Epithelial cell of proximal tubule (primary cell): ENCODE data around the gene SLC15A3. TPM values are rescaled to one million over a fixed set of nuclear protein-coding genes. Genes with fewer than 3 reads are reported as not detected.

Source experiments
- DNase-seq: peaks from one replicate; pipeline ENCODE4 v3.0.0-alpha.2; 2011; ENCODE audit warnings: low read depth
- H3K4me3 ChIP-seq: 2 replicates; pipeline ENCODE4 v1.5.1; 2011; ENCODE audit warnings: low read depth, mild to moderate bottlenecking, low read length
- total RNA-seq: library from RNA; depleted of rRNA; stranded (reverse); fragments of >200 nt; gene quantifications from 2 replicates; pipeline ENCODE4 v1.2.3, GENCODE V29; 2015
- TF ChIP-seq, protein P1 (sequence below): conservative IDR thresholded peaks from 2 replicates; pipeline ENCODE4 v1.5.1; 2012; ENCODE audit warnings: low read depth, mild to moderate bottlenecking, low read length

The SLC15A3 gene
- total RNA-seq, 1 donor from 2014 or later, result 0.86 TPM

GRCh38 chr11:60992842-60993409 is 41.0 kb upstream of the SLC15A3 start:
- TF ChIP-seq, protein P1, sequence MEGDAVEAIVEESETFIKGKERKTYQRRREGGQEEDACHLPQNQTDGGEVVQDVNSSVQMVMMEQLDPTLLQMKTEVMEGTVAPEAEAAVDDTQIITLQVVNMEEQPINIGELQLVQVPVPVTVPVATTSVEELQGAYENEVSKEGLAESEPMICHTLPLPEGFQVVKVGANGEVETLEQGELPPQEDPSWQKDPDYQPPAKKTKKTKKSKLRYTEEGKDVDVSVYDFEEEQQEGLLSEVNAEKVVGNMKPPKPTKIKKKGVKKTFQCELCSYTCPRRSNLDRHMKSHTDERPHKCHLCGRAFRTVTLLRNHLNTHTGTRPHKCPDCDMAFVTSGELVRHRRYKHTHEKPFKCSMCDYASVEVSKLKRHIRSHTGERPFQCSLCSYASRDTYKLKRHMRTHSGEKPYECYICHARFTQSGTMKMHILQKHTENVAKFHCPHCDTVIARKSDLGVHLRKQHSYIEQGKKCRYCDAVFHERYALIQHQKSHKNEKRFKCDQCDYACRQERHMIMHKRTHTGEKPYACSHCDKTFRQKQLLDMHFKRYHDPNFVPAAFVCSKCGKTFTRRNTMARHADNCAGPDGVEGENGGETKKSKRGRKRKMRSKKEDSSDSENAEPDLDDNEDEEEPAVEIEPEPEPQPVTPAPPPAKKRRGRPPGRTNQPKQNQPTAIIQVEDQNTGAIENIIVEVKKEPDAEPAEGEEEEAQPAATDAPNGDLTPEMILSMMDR, result no peak
- DNase-seq, result no peak
- H3K4me3 ChIP-seq, result no peak overlapping the region

- TF ChIP-seq, protein P1, result no peak
- no peak for DNase-seq
- no peak overlapping the region for H3K4me3 ChIP-seq
Measured at GRCh38 chr11:60991457-60991856, 39.5 kb upstream of the SLC15A3 start.

DNA sequence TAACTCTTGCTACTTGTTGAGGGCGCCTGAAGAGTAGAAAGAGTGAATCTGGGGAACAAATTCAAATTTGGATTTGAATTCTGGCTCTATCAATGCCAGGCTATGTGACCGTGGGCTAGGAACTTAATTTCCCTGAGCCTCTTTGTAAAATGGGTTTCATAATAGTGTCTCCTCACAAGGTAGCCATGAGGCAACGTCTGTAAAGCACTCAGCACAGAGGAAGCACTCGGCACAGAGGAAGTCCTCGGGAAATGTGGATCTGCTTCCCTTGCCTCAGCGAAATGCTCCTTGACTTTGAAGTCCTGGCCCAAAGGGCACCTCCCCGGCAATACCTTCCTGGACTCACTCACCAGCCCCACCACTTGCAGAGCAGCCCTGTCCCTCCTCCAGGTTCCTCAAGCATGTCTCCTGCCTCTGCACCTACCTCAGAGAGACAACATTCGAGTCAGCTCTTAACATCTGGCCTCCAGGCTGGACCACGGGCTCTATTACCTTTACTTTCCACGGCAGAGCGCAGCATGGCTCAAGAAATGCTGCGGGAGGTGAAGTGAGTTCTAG is 37.2 kb upstream of the SLC15A3 start:
- TF ChIP-seq, protein P1, result no peak
- DNase-seq, result no peak
- H3K4me3 ChIP-seq, result no peak overlapping the region

DNA sequence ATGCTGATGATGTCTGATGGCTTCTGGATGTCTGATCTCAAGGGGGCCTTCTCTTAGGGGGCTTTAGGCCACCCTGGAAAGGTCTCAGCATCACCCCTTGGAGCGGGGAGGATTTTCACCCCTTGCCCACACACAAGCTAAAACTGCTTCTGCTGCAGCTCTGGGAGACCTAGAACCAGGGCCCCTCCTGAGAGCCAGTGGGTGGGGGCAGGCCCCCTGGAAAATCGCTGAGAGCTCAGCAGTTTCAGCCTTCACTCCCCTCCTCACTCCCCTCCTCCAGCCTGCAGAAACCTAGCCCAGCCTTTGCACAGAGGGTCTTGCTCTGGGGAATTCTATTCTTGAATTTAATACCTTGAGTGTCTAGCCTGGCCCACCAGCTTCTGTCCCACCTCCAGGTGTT is 36.7 kb upstream of the SLC15A3 start:
- TF ChIP-seq, protein P1, result no peak
- H3K4me3 ChIP-seq, result no peak overlapping the region
- DNase-seq, result no peak

- TF ChIP-seq, protein P1, result no peak
- H3K4me3 ChIP-seq, result no peak overlapping the region
- no peak for DNase-seq
Measured at GRCh38 chr11:60987577-60988277, 35.8 kb upstream of the SLC15A3 start.

DNA sequence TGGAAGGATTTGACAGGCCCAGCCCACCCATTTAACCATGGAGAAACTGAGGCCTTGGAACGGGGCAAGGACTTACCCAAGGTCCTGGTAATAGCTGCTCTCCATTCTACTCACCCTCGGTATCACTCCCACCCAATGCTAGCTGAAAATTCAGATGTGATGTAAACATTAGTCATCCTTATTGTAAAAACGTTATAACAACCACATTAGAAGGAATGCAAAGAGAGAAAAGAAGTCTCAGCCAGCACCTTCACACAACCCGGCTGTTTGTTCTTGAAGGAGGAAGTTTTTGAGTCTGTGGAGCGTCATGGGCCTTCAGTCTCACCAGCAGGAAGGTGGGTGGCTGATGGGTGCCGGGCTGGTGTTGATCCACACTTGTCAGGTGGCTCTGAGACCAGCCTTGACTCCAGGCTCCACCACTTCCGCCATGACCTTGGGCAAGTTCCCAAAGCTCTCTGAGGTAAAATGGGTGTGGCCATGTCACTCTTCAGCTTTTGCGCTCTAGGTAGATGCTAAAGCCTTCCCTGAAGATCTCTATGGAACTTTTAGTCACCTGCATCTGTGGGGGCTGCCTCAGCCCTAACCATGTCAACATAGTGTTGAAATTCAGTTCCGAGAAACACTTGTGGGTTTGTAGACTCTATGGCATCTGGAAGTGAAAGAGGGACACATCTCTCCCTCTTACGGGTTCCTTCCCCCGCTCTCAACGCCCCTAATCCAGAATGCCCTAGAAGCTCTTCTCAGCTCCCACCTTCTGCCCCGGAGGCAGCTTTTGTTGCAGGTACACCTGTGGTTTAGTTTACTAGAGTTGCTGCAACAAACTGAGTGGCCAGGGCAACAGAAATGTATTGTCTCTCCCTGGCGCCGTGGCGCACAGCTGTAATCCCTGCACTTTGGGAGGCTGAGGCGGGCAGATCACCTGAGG is 34.3 kb upstream of the SLC15A3 start:
- DNase-seq, result no peak
- H3K4me3 ChIP-seq, result no peak overlapping the region
- TF ChIP-seq, protein P1, result no peak
